B cell (primary cell): ENCODE results near the gene TRPM4.
A peak's percentile ranks its signal among the peaks of the same experiment; 100 is the strongest.

ENCODE experiments used
- EZH2 ChIP-seq: IDR thresholded peaks from 2 replicates; pipeline ENCODE4 v1.6.1; 2012; ENCODE audit warnings: borderline replicate concordance, low read depth, mild to moderate bottlenecking, moderate library complexity, low read length; ENCODE audit not compliant: insufficient read depth, poor library complexity, severe bottlenecking
- TF ChIP-seq, protein P1 (sequence below): fragments of 200-600 bp; IDR thresholded peaks from one replicate; pipeline ENCODE4 v1.8.0; 2022; ENCODE audit warnings: antibody characterized with exemption, mild to moderate bottlenecking

DNA sequence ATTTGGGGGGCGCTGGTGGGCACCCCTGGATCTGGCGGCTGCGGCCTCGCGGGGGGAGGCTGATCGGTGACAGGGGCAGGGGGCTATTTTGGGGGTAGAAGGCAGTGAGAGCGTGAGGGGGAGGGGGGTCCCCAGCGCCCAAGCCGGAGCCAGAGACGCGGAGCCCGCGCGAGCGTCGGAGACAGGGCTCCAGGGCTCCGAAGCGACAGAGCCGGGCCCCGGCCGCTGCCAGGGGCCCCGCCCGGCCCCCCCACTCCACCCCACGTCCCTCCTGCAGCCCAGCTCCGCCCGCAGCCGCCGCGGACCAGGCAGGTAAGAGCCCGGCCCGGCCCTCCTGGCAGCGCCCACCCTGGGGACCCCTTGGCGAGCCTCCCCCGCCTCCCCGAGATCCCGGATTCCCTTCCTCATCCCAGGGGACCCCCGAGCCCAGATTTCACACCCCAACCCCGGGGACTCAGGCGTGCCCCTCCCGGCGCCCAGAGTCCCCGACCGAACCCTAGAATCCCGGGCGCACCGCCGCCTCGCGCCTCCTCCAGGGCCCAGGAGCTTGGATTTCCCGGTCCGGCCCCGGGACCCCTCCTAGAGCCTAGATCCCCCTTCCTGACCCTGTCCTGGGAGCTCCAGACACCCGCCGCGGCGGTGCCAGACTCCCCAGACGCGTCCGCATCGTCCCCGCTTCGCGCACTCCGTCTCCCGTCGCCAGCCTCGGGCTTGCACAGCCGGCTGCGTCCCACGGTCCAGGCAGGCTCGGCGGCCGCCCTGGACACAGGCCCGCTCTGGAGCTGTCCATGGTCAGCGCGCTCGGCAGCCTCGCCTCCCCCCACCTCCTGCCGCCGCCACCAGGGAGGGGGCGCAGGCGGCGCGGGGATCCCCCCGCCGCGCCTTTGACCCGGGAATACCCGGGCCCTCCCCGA lies 37.9 kb upstream of the TRPM4 start, which contains the start of gene PPFIA3:
- peak; percentile 74 for TF ChIP-seq EZH2
- TF ChIP-seq, protein P1, sequence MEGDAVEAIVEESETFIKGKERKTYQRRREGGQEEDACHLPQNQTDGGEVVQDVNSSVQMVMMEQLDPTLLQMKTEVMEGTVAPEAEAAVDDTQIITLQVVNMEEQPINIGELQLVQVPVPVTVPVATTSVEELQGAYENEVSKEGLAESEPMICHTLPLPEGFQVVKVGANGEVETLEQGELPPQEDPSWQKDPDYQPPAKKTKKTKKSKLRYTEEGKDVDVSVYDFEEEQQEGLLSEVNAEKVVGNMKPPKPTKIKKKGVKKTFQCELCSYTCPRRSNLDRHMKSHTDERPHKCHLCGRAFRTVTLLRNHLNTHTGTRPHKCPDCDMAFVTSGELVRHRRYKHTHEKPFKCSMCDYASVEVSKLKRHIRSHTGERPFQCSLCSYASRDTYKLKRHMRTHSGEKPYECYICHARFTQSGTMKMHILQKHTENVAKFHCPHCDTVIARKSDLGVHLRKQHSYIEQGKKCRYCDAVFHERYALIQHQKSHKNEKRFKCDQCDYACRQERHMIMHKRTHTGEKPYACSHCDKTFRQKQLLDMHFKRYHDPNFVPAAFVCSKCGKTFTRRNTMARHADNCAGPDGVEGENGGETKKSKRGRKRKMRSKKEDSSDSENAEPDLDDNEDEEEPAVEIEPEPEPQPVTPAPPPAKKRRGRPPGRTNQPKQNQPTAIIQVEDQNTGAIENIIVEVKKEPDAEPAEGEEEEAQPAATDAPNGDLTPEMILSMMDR = no peak
